Esophagus squamous epithelium (tissue), 5 donors: ENCODE results near the gene CSRNP3. TPM values are rescaled to one million over a fixed set of nuclear protein-coding genes. Genes with fewer than 3 reads are reported as not detected.

Experiments
- DNase-seq: peaks from one replicate; lab custom pipeline; 2025; lab: John Stamatoyannopoulos, UW
- H3K27ac ChIP-seq, 4 donors: fragments of 200-600 bp; sonication (generic); one replicate each; pipeline ENCODE4 v1.5.1; 2016 to 2019; ENCODE audit warnings: mild to moderate bottlenecking in 1 of 4
- H3K27me3 ChIP-seq, 4 donors: fragments of 200-600 bp; sonication (generic); 1 replicate in 3 of 4; 2 replicates in 1 of 4; pipeline versions ENCODE4 v1.5.1 to v1.6.0; 2017 to 2021; ENCODE audit warnings: antibody characterized with exemption in 1 of 4
- H3K36me3 ChIP-seq, 3 donors: fragments of 200-600 bp; sonication (generic); one replicate each; pipeline ENCODE4 v1.5.1; 2016 to 2019
- H3K4me1 ChIP-seq, 3 donors: fragments of 200-600 bp; sonication (generic); one replicate each; pipeline ENCODE4 v1.5.1; 2017 to 2019
- H3K4me3 ChIP-seq, 4 donors: fragments of 200-600 bp; sonication (generic); 1 replicate in 3 of 4; 2 replicates in 1 of 4; pipeline ENCODE4 v1.5.1; 2016 to 2019; ENCODE audit warnings: mild to moderate bottlenecking in 2 of 4, moderate library complexity in 1 of 4
- H3K9me3 ChIP-seq, 3 donors: fragments of 200-600 bp; sonication (generic); one replicate each; pipeline ENCODE4 v1.5.1; 2016 to 2019
- CTCF ChIP-seq, 6 experiments: fragments of 450-650 bp in 4 of 6; fragments of 200-600 bp in 2 of 6; sonication (generic) in 2 of 6; IDR thresholded peaks; one replicate each; pipeline ENCODE4 v1.5.1; 2016 to 2019; ENCODE audit warnings: antibody characterized with exemption in 6 of 6, mild to moderate bottlenecking in 4 of 6, moderate library complexity in 4 of 6
- POLR2A ChIP-seq, 4 donors: fragments of 450-650 bp; IDR thresholded peaks; one replicate each; pipeline ENCODE4 v1.6.1; 2017; ENCODE audit warnings: antibody characterized with exemption in 4 of 4, mild to moderate bottlenecking in 4 of 4, moderate library complexity in 3 of 4
- WGBS, 2 donors: methylation state at CpG; one replicate each; pipeline ENCODE4 v1.1.5; 2018; 5-methylcytosine and 5-hydroxymethylcytosine counted together
- intact Hi-C: fragments of 100-400 bp; cut with DNase I; formaldehyde crosslinking; loops from one replicate; pipeline ENCODE4 v1.15.0; 2022
- total RNA-seq, 4 donors: library from RNA; depleted of rRNA; stranded (reverse); fragments of >200 nt; gene quantifications; one replicate each; pipeline ENCODE4 v1.1.0, GENCODE V29; 2016
- donor health status: DM: yes; HTN: yes; CAD: no.

Gene CSRNP3
- total RNA-seq, 4 donors from 2014 or later: 0.57 to 1.5 (median 0.81) TPM

GRCh38 chr2:165436559-165436958, 32.9 kb upstream of the CSRNP3 start:
- Histone ChIP-seq H3K36me3 (no peaks in the 10 kb centered on the region), H3K27ac (no peak overlapping the region), H3K27me3 (no peaks in the 10 kb centered on the region), H3K4me3 (no peak overlapping the region), H3K9me3 (no peaks in the 10 kb centered on the region), H3K4me1 (no peaks in the 10 kb centered on the region)
- DNase-seq: no peak
- WGBS, 2 donors: 77% methylated on average over 3 of the region's 3 CpGs
- intact Hi-C loops: no loop called here
- TF ChIP-seq POLR2A (IDR thresholded peaks at IDR 0.05) (no peak), CTCF (IDR thresholded peaks at IDR 0.05) (no peak)

- intact Hi-C loops: no loop called here
- 7 to 27% methylated on average over 1 of the region's 1 CpG for WGBS, 2 donors
- DNase-seq: no peak
- H3K36me3 ChIP-seq: no peaks in the 10 kb centered on the region
- no peaks in the 10 kb centered on the region for H3K9me3 ChIP-seq
- no peaks in the 10 kb centered on the region for H3K27me3 ChIP-seq
- no peaks in the 10 kb centered on the region for H3K4me1 ChIP-seq
- no peak overlapping the region for H3K4me3 ChIP-seq
- TF ChIP-seq CTCF (IDR thresholded peaks at IDR 0.05): no peak
- TF ChIP-seq POLR2A (IDR thresholded peaks at IDR 0.05): no peak
- no peak overlapping the region for H3K27ac ChIP-seq
Observed at GRCh38 chr2:165440367-165440766, 29.1 kb upstream of the CSRNP3 start.

GRCh38 chr2:165443511-165443910, 26.0 kb upstream of the CSRNP3 start:
- Histone ChIP-seq H3K27ac (no peak overlapping the region), H3K4me1 (no peaks in the 10 kb centered on the region), H3K27me3 (no peaks in the 10 kb centered on the region), H3K36me3 (no peaks in the 10 kb centered on the region), H3K4me3 (no peak overlapping the region), H3K9me3 (no peaks in the 10 kb centered on the region)
- TF ChIP-seq POLR2A (IDR thresholded peaks at IDR 0.05): no peak
- TF ChIP-seq CTCF (IDR thresholded peaks at IDR 0.05): no peak
- no peak for DNase-seq
- intact Hi-C loops: no loop called here
- WGBS, 2 donors: 65 to 73% methylated on average over 1 of the region's 1 CpG

GRCh38 chr2:165448406-165448805, 21.1 kb upstream of the CSRNP3 start:
- H3K36me3 ChIP-seq: no peaks in the 10 kb centered on the region
- intact Hi-C loops: no loop called here
- no peaks in the 10 kb centered on the region for H3K9me3 ChIP-seq
- 46% methylated on average over 3 of the region's 3 CpGs for WGBS, 2 donors
- H3K4me3 ChIP-seq: no peak overlapping the region
- TF ChIP-seq CTCF (IDR thresholded peaks at IDR 0.05): no peak
- TF ChIP-seq POLR2A (IDR thresholded peaks at IDR 0.05): no peak
- no peak for DNase-seq
- no peak overlapping the region for H3K27ac ChIP-seq
- no peaks in the 10 kb centered on the region for H3K27me3 ChIP-seq
- no peaks in the 10 kb centered on the region for H3K4me1 ChIP-seq

- intact Hi-C loops: no loop called here
- no peaks in the 10 kb centered on the region for H3K4me1 ChIP-seq
Observed at GRCh38 chr2:165450156-165450555, 19.3 kb upstream of the CSRNP3 start.

More at GRCh38 chr2:165450156-165450555, 19.3 kb upstream of the CSRNP3 start:
- no peaks in the 10 kb centered on the region for H3K9me3 ChIP-seq
- H3K36me3 ChIP-seq: no peaks in the 10 kb centered on the region
- no peak overlapping the region for H3K27ac ChIP-seq
- H3K4me3 ChIP-seq: no peak overlapping the region
- 25 to 29% methylated on average over 1 of the region's 1 CpG for WGBS, 2 donors
- no peaks in the 10 kb centered on the region for H3K27me3 ChIP-seq
- no peak for DNase-seq
- TF ChIP-seq CTCF (IDR thresholded peaks at IDR 0.05): no peak
- no peak for TF ChIP-seq POLR2A (IDR thresholded peaks at IDR 0.05)
